ENCODE measurements around the gene MAP2K2.

MAP2K2 gene

GRCh38 chr19:4059891-4060620 lies 63.9 kb downstream of the MAP2K2 start:
- no peak for DNase-seq

GRCh38 chr19:4059453-4059871 lies 64.5 kb downstream of the MAP2K2 start:
- no peak for DNase-seq

GRCh38 chr19:4058693-4059452 lies 65.0 kb downstream of the MAP2K2 start:
- DNase-seq, result no peak

- DNase-seq, result peak in 1 of 4 experiments; percentile 24
These were observed 65.8 kb downstream of the MAP2K2 start for GRCh38 chr19:4057931-4058692.

GRCh38 chr19:4055209-4055552 lies 68.7 kb downstream of the MAP2K2 start:
- no peak for DNase-seq

- no peak for DNase-seq
These were observed 69.3 kb downstream of the MAP2K2 start for GRCh38 chr19:4054441-4055208.

- no peak for DNase-seq
These were observed 70.2 kb downstream of the MAP2K2 start for GRCh38 chr19:4053423-4054324.

- no peak for DNase-seq
These were observed 70.9 kb downstream of the MAP2K2 start for GRCh38 chr19:4052993-4053422.

GRCh38 chr19:4052114-4052992 lies 71.6 kb downstream of the MAP2K2 start:
- DNase-seq, result no peak

- no peak for DNase-seq
These were observed 72.5 kb downstream of the MAP2K2 start for GRCh38 chr19:4051175-4052101.

GRCh38 chr19:4049432-4049831 lies 74.5 kb downstream of the MAP2K2 start:
- no peak for DNase-seq

GRCh38 chr19:4046946-4047683 lies 76.8 kb downstream of the MAP2K2 start:
- no peak for DNase-seq

GRCh38 chr19:4046362-4046691 lies 77.6 kb downstream of the MAP2K2 start:
- DNase-seq, result no peak

GRCh38 chr19:4045597-4046361 lies 78.1 kb downstream of the MAP2K2 start:
- DNase-seq, result no peak

- DNase-seq, result no peak
These were observed 78.9 kb downstream of the MAP2K2 start for GRCh38 chr19:4044990-4045465.

- no peak for DNase-seq
These were observed 79.8 kb downstream of the MAP2K2 start for GRCh38 chr19:4043966-4044715.

GRCh38 chr19:4043401-4043800 lies 80.5 kb downstream of the MAP2K2 start:
- no peak for DNase-seq

All from activated CD4-positive, CD25-positive, alpha-beta regulatory T cell (primary cell).